OCI-LY7 (cell line): ENCODE data around the gene UBAP1L. TPM values are rescaled to one million over a fixed set of nuclear protein-coding genes. Genes with fewer than 3 reads are reported as not detected.

Experiments
- BruUV-seq: library from RNA; stranded (reverse); fragments of 400-500 nt; replicated peaks from 2 replicates; lab custom pipeline; 2021; lab: Mats Ljungman, UMichigan
- CTCF ChIA-PET: fragments of 300-600 bp; sonication (Branson Sonifier 250); formaldehyde crosslinking; loops from one replicate; lab custom pipeline; 2022; ENCODE audit warnings: antibody characterized with exemption; ENCODE audit not compliant: unreplicated experiment; lab: Charles Lee
- POLR2A ChIA-PET: fragments of 300-600 bp; sonication (Branson Sonifier 250); formaldehyde crosslinking; loops from one replicate; lab custom pipeline; 2022; ENCODE audit warnings: antibody characterized with exemption; lab: Charles Lee
- DNase-seq: peaks from one replicate; pipeline ENCODE4 v3.0.0-alpha.2; 2015; ENCODE audit warnings: low spot score
- H2AFZ ChIP-seq: fragments of 200-600 bp; sonication (generic), shearing (Covaris generic); 2 replicates; pipeline ENCODE4 v1.6.1; 2014; ENCODE audit warnings: mild to moderate bottlenecking, antibody characterized with exemption, low read length, moderate library complexity
- H3K27ac ChIP-seq: fragments of 200-600 bp; sonication (generic); 2 replicates; pipeline ENCODE4 v1.5.1; 2014; ENCODE audit warnings: mixed run types, low read depth, mild to moderate bottlenecking, moderate library complexity, low read length, inconsistent platforms; ENCODE audit not compliant: poor library complexity, severe bottlenecking
- H3K36me3 ChIP-seq: fragments of 200-600 bp; sonication (generic); 2 replicates; pipeline ENCODE4 v1.6.1; 2014; ENCODE audit warnings: mild to moderate bottlenecking, antibody characterized with exemption, low read length, moderate library complexity, mixed read lengths; ENCODE audit not compliant: insufficient read depth
- H3K4me1 ChIP-seq: fragments of 200-600 bp; sonication (generic); 2 replicates; pipeline ENCODE4 v1.5.1; 2014; ENCODE audit warnings: mild to moderate bottlenecking, low read length; ENCODE audit not compliant: insufficient read depth, poor library complexity, severe bottlenecking
- H3K4me2 ChIP-seq: fragments of 200-600 bp; sonication (generic); 2 replicates; pipeline ENCODE4 v1.6.1; 2014; ENCODE audit warnings: mild to moderate bottlenecking, low read length
- H3K4me3 ChIP-seq: fragments of 200-600 bp; sonication (generic); 2 replicates; pipeline ENCODE4 v1.5.1; 2014; ENCODE audit warnings: mild to moderate bottlenecking, low read depth, low read length; ENCODE audit not compliant: poor library complexity, severe bottlenecking
- H3K79me2 ChIP-seq: fragments of 200-600 bp; sonication (generic); 2 replicates; pipeline ENCODE4 v1.6.1; 2016; ENCODE audit warnings: low read depth, mild to moderate bottlenecking, low read length, moderate library complexity, mixed read lengths; ENCODE audit not compliant: insufficient read depth
- H3K9me2 ChIP-seq: fragments of 200-600 bp; sonication (generic); 2 replicates; pipeline ENCODE4 v1.6.1; 2016; ENCODE audit warnings: mild to moderate bottlenecking, low read length, mixed read lengths; ENCODE audit not compliant: insufficient read depth
- H3K9me3 ChIP-seq: fragments of 200-600 bp; sonication (generic); 2 replicates; pipeline ENCODE4 v1.6.1; 2014; ENCODE audit warnings: mild to moderate bottlenecking, mixed run types, low read length, mixed read lengths
- H4K20me1 ChIP-seq: fragments of 200-600 bp; sonication (generic); 2 replicates; pipeline ENCODE4 v1.6.1; 2014; ENCODE audit warnings: mild to moderate bottlenecking, antibody characterized with exemption, low read length, moderate library complexity, mixed read lengths; ENCODE audit not compliant: insufficient read depth
- EZH2phosphoT487 ChIP-seq: fragments of 200-600 bp; sonication (generic); IDR thresholded peaks from 2 replicates; pipeline ENCODE4 v1.6.1; 2018; ENCODE audit warnings: low read depth, borderline replicate concordance, mild to moderate bottlenecking, mixed run types, antibody characterized with exemption, low read length, moderate library complexity, mixed read lengths
- intact Hi-C: fragments of 100-400 bp; cut with micrococcal nuclease; formaldehyde crosslinking; loops from one replicate; pipeline ENCODE4 v1.10.0; 2022; ENCODE audit not compliant: unreplicated experiment
- total RNA-seq, 2 experiments: library from RNA; depleted of rRNA in 1 of 2; stranded (reverse); fragments of >200 nt in 1 of 2; shearing (Covaris generic) in 1 of 2; gene quantifications; 2 replicates each; pipeline ENCODE4 v1.2.3, GENCODE V29; 2014 to 2022
- TF ChIP-seq, protein P1 (sequence below): fragments of 200-600 bp; sonication (generic); conservative IDR thresholded peaks from 2 replicates; pipeline ENCODE4 v1.5.1; 2014; ENCODE audit warnings: mild to moderate bottlenecking, antibody characterized with exemption, low read length, moderate library complexity, mixed read lengths

UBAP1L gene
- total RNA-seq, 2 experiments from 2014 or later, result 7.4 to 8.3 TPM

- Histone ChIP-seq H3K9me3 (no peaks in the 10 kb centered on the region), H3K27ac (no peak overlapping the region), H4K20me1 (no peaks in the 10 kb centered on the region), H3K9me2 (no peaks in the 10 kb centered on the region), H3K36me3 (peaks cover 85% of the 10 kb centered on the region), H3K4me1 (no peaks in the 10 kb centered on the region), H2AFZ (no peak overlapping the region), H3K4me2 (no peak overlapping the region), H3K4me3 (no peak overlapping the region), H3K79me2 (no peaks in the 10 kb centered on the region)
- POLR2A ChIA-PET, result interaction anchor here (0.7 to 1.0 kb wide), 2 partner anchors 22 to 26 kb away, joined by 3 read pairs; no protein-coding TSS in a partner anchor
- BruUV-seq, result no TSS peak
- TF ChIP-seq, protein P1, sequence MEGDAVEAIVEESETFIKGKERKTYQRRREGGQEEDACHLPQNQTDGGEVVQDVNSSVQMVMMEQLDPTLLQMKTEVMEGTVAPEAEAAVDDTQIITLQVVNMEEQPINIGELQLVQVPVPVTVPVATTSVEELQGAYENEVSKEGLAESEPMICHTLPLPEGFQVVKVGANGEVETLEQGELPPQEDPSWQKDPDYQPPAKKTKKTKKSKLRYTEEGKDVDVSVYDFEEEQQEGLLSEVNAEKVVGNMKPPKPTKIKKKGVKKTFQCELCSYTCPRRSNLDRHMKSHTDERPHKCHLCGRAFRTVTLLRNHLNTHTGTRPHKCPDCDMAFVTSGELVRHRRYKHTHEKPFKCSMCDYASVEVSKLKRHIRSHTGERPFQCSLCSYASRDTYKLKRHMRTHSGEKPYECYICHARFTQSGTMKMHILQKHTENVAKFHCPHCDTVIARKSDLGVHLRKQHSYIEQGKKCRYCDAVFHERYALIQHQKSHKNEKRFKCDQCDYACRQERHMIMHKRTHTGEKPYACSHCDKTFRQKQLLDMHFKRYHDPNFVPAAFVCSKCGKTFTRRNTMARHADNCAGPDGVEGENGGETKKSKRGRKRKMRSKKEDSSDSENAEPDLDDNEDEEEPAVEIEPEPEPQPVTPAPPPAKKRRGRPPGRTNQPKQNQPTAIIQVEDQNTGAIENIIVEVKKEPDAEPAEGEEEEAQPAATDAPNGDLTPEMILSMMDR, result no peak
- TF ChIP-seq EZH2phosphoT487, result no peak
- intact Hi-C loops, result no loop called here
- DNase-seq, result no peak
- CTCF ChIA-PET, result no interaction called here
Observed at GRCh38 chr15:65156692-65157091, 41.7 kb upstream of the UBAP1L start.

DNA sequence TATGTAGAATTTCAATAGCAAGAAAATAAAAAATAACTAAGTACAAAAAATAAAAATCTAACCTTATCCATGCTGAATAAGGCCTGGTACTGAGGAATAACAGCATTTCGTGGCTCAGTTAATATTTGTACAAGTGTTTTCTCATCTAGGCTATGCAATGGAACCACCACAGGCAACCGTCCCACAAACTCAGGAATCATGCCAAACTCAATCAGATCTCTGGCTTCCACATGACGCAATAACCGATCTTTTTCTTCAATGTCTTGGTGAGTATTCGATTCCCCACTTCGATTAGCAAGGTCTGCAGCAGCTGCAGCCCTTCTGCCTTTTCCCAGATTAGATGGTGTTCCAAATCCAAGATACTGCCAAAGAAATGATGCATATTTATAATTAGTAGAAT lies 39.7 kb upstream of the UBAP1L start:
- H4K20me1 ChIP-seq, result no peaks in the 10 kb centered on the region
- intact Hi-C loops, result no loop called here
- no peak overlapping the region for H3K4me2 ChIP-seq
- H3K4me3 ChIP-seq, result no peak overlapping the region
- no peaks in the 10 kb centered on the region for H3K4me1 ChIP-seq
- TF ChIP-seq, protein P1, result no peak
- no peak for TF ChIP-seq EZH2phosphoT487
- no peaks in the 10 kb centered on the region for H3K9me3 ChIP-seq
- H3K79me2 ChIP-seq, result no peaks in the 10 kb centered on the region
- CTCF ChIA-PET, result no interaction called here
- H3K36me3 ChIP-seq, result peaks cover 89% of the 10 kb centered on the region
- no peaks in the 10 kb centered on the region for H3K9me2 ChIP-seq
- POLR2A ChIA-PET, result no interaction called here
- BruUV-seq, result no TSS peak
- H3K27ac ChIP-seq, result no peak overlapping the region
- H2AFZ ChIP-seq, result no peak overlapping the region
- no peak for DNase-seq

DNA sequence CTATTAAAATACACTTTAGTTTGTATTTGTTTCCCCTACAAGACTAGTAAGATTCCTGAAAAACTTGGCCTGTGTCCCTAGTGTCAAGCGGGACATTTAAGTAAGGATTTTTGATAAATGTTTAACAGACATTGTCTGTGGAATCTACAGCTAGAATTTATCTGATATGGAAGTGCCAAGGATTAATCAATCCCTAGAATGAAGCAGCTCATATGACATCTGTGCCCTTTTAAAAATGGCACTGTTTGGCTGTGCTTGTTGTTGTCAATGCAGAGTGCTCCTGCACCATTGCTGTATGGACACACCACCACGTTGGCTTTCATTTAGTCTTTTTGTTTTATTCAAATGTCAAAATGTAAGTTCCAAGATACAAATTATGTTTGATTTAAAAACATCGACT lies 32.9 kb upstream of the UBAP1L start:
- intact Hi-C loops, result no loop called here
- Histone ChIP-seq H2AFZ (no peak overlapping the region), H3K4me1 (no peaks in the 10 kb centered on the region), H3K79me2 (no peaks in the 10 kb centered on the region), H3K4me2 (no peak overlapping the region), H4K20me1 (no peaks in the 10 kb centered on the region), H3K4me3 (no peak overlapping the region), H3K9me2 (no peaks in the 10 kb centered on the region), H3K36me3 (peaks cover 48% of the 10 kb centered on the region), H3K9me3 (no peaks in the 10 kb centered on the region), H3K27ac (no peak overlapping the region)
- CTCF ChIA-PET, result no interaction called here
- BruUV-seq, result no TSS peak
- no peak for DNase-seq
- no peak for TF ChIP-seq EZH2phosphoT487
- TF ChIP-seq, protein P1, result no peak
- POLR2A ChIA-PET, result interaction anchor here (0.5 to 0.9 kb wide), 3 partner anchors 16 to 939 kb away, joined by 3 read pairs; no protein-coding TSS in a partner anchor
